Thyroid gland (tissue), 4 donors: ENCODE results near the gene TMEM121.

ENCODE experiments used
- POLR2A ChIP-seq, 2 donors: fragments of 450-650 bp; IDR thresholded peaks; one replicate each; pipeline ENCODE4 v1.6.1; 2017; ENCODE audit warnings: antibody characterized with exemption in 2 of 2, mild to moderate bottlenecking in 2 of 2, moderate library complexity in 1 of 2
- TF ChIP-seq, protein P1 (sequence below), 6 experiments: fragments of 200-600 bp in 3 of 6; fragments of 450-650 bp in 3 of 6; sonication (generic) in 3 of 6; IDR thresholded peaks; one replicate each; pipeline ENCODE4 v1.5.1; 2016 to 2019; ENCODE audit warnings: antibody characterized with exemption in 6 of 6, mild to moderate bottlenecking in 2 of 6, inconsistent platforms in 1 of 6, moderate library complexity in 1 of 6

GRCh38 chr14:105495101-105495989, 31.0 kb upstream of the TMEM121 start:
- TF ChIP-seq, protein P1, sequence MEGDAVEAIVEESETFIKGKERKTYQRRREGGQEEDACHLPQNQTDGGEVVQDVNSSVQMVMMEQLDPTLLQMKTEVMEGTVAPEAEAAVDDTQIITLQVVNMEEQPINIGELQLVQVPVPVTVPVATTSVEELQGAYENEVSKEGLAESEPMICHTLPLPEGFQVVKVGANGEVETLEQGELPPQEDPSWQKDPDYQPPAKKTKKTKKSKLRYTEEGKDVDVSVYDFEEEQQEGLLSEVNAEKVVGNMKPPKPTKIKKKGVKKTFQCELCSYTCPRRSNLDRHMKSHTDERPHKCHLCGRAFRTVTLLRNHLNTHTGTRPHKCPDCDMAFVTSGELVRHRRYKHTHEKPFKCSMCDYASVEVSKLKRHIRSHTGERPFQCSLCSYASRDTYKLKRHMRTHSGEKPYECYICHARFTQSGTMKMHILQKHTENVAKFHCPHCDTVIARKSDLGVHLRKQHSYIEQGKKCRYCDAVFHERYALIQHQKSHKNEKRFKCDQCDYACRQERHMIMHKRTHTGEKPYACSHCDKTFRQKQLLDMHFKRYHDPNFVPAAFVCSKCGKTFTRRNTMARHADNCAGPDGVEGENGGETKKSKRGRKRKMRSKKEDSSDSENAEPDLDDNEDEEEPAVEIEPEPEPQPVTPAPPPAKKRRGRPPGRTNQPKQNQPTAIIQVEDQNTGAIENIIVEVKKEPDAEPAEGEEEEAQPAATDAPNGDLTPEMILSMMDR (IDR thresholded peaks at IDR 0.05): no peak
- TF ChIP-seq POLR2A (IDR thresholded peaks at IDR 0.05): no peak
